Occipital lobe (tissue), 2 donors: ENCODE measurements around the gene IVNS1ABP. TPM values are rescaled to one million over a fixed set of nuclear protein-coding genes. Genes with fewer than 3 reads are reported as not detected.
"Not testable (repeated sequence)": the region's sequence is repeated elsewhere in the genome, so short reads cannot be mapped to it uniquely, and the experiment has no call there.

Experiments
- DNase-seq: peaks from one replicate; lab custom pipeline; 2025; lab: John Stamatoyannopoulos, UW
- total RNA-seq: library from RNA; depleted of rRNA; stranded (reverse); fragments of >200 nt; gene quantifications from one replicate; pipeline ENCODE4 v1.2.3, GENCODE V29; 2014

Gene IVNS1ABP
- total RNA-seq, result 249 TPM

- peak; percentile 96 for DNase-seq
Measured at GRCh38 chr1:185317034-185317885, at the start of gene IVNS1ABP. IVNS1ABP (minus strand) TSS chr1:185317243; CDS start chr1:185309493, 7,750 bp downstream.

GRCh38 chr1:185365951-185366350, 48.9 kb upstream of the IVNS1ABP start:
- no peak for DNase-seq

GRCh38 chr1:185364528-185364927, 47.5 kb upstream of the IVNS1ABP start:
- not testable (repeated sequence) for DNase-seq

DNA sequence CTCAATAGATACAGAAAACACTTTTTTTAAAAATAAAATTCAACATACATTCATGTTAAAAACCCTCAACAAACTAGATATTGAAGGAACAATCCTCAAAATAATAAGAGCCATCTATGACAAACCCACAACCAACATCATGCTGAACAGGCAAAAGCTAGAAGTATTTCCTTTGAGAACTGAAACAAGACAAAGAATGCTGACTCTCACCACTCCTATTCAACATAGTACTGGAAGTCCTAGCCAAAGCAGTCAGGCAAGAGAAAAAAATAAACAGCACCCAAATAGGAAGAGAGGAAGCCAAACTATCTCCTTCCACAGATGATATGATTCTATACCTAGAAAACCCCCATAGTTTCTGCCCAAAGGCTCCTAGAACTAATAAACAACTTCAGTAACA, 46.2 kb upstream of the IVNS1ABP start:
- no peak for DNase-seq

GRCh38 chr1:185360714-185361113, 43.7 kb upstream of the IVNS1ABP start:
- DNase-seq, result no peak

DNA sequence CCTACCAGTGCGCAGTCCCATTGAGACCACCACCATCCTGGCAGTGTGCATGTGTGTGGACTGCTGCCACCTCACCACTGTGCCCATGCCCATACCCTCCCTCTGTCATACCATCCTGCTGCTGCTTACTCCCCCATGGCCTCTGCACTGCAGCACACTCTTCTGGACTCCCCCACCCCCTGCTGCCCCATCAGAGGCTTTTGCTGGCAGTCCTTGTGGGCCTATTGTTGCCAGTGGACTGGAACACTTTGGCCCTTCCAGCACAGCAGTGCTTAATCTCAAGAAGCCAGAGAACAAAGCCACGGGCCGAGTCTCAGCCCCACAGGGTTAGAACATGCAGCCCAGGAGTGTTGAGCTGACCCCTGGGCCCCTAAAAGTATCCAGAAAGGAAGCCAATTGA, 41.9 kb upstream of the IVNS1ABP start:
- DNase-seq, result no peak

- no peak for DNase-seq
Measured at GRCh38 chr1:185355947-185356346, 38.9 kb upstream of the IVNS1ABP start.

DNA sequence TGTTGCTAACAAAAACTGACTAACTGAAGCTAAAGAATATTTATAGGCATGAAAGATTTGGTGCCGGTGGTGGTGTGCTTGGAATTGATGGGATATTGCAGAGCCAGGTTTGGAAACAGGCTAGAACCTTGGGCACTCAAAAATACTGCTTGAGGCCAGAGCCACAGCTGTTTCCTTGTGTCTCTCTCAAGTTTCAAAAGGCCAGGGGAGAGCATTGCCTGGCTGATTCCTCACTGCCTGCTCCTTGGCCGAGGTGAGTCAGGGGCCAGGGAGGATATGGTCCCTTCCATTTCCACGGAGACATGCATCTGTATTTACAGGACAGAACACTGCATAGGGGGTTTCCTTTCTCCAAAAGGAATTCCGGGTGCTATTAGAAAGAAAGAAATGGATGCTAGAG, 36.1 kb upstream of the IVNS1ABP start:
- no peak for DNase-seq

DNA sequence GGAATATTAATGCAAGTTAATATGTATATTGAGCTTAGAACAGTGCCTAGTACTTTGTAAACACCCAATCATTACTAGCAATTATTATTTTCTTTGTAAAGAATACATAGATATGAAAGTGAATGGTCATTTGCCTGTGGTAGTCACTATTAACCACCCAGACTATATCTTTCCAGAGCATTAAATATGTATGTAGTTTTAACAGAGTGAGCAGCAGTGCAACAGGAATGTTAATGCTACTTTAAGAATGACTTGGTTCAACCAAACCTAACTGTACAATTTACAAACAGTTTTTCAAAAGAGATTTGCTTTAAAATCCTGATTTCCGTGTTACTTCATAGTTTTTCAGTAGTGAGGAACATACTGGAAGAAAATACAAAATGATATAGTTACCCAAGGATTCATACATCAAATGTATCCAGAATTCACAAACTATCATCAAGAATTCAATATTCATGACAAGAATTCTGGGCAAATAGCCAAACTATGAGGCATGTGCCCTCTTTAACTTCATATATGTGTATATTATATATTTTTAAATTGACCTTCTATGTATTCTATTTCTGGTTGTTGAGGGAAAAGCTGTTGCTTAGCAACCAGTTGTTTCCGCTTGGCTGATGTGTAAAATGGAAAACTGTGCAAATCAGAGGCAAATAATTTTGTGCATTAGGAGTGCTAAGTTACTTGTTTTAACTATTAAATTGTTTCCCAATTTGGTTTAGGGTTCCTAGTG, 34.9 kb upstream of the IVNS1ABP start:
- no peak for DNase-seq

DNA sequence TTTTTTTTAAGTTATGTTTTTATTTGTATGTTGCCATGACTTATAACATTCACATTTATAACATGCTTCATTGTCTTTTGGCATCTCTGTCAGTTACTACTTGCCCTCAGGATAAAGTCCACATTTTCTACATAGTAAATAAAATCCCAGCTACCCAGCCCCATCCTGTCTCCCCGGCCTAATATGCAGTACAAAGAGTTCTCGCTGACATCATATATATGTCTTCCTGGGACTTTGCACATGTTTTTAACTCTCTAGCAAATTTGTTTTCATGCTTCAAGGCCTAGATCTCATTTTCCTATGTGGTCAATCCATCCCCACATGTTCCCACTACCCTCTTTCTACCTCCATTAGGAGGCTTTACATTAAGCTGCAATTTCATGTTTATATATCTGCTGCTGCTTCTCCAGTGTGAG, 33.0 kb upstream of the IVNS1ABP start:
- no peak for DNase-seq

DNA sequence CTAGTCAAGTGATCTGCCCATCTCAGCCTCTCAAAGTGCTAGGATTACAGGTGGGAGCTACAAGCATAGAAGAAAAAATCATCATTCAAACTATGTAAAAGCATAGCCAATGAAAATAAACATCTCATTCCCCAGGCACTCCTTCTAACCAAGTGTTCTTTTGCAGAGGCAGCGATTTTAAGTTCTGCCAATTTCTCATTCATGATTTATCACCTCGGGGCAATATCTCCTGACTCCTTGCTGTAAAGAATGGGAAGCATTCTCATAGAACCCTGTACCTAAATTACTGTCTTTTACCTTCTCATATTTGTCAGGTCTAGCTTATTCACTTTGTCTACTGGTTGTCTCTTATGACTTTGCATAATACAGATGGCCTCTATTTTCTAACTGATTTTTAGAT, 32.5 kb upstream of the IVNS1ABP start:
- no peak for DNase-seq

- DNase-seq, result no peak
Measured at GRCh38 chr1:185348985-185349384, 31.9 kb upstream of the IVNS1ABP start.

DNA sequence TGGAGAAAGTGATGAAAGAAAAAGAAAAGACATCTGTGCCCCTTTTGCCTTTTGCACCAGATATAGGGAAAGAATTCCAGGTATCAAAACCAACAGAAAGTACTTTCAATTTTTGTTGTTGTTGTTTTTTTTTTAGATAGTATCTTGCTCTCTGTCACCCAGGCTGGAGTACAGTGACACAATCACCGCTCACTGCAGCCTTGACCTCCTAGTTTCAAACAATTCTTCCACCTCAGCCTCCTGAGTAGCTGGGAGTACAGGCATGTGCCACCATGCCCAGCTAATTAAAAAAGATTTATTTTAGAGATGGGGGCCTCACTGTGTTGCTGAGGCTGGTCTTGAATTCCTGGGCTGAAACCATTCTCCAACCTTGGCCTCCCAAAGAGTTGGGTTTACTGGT, 31.3 kb upstream of the IVNS1ABP start:
- DNase-seq, result no peak

DNA sequence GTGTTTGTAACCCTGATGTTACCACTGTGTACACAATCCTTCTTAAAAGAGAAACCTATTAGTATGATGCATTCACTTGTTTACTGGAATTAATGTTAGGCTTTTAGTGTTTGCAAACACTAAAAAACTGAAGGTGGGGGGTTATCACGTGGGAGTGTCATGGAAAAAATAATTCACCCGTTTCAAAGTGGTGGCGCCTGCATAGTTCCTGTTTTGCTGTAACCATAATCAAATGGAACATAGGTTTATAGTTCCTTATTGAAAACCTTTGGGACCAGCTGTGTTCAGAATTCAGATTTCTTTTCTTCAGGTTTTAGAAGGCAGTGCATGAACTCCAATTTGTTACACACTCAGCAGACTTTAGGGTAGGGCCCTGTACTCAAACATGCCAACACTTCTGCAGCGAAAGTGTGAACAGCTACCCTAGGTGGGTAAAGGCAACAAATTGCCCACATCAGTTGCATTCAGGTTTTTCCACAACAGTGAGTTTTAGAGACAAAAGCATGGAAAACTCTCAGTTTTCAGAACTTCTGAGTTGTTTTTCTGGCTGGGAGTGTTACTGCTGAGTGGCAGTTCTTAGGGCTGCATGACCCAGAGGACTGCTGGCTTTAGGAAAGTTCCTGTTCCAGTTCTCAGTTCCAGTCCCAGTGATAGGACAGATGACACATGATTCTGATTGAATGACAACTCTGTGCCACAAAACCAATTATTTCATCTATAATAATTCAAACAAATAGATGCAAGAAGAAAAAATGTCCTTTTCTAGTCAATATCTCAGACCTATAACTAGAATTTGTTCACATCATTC, 29.1 kb upstream of the IVNS1ABP start:
- DNase-seq, result no peak

DNA sequence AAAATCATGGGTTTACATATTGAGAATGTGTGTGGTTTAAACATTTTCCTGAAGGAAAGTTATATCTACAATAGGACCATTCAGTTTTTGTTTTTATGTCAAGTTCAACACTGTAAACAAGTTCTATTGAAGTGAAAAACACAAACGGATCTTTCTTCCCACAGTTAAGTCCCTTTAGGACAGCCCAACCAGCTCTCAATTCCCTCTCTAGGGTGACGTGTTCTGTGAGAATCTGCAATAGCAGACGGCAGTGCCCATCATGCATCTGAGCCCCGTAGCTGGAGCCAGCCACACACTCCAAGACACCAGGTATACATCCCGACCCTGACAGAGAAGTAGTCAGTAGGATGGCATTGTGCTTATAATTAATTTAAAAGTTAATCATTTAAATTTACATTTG, 26.3 kb upstream of the IVNS1ABP start:
- DNase-seq, result no peak

DNA sequence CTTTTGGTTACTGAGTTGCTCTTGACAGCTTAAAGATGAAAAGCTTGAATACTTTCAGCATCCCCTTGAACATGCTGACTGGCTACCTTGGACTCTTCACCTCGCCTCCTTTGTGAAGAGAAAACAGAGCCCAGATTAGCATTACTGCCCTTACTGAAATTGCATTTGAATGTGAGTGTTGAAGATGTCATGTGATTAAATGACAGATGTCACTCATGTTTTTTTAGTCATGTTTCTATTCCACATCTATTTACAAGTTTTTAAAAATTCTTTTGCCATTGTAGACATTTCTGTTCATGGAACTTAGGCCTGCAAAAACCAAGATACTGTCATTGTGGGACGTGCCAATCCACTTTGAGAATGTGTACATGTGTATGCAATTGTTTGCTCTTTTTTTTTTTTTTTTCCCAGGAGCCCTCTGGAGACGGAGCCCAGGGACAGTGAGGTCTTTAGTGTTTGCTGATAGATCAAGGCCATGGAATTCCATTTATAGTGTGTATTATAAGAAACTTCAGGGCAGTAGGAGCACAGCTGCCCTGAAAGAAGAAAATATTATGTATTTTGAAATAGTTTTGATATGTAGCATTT, 25.7 kb upstream of the IVNS1ABP start:
- DNase-seq, result no peak

DNA sequence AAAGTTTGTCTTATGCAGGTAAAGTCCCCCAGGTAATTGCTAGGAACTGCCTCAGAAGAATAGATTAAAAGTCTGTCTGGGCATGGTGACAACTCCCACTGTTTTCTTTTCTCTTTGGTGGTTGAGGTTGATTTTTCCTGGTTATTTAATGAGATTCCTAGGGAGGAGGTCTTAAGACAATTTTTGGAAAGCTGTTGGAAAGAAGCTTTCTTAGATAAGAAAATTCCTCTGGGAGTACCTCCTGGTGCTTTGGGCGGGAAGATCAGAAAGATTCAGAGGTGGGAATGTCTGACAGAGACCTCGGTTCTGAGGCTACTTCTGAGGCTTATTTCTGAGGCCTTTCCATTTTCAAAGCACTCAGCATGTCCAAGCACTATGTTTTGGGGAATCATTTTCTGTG, 25.0 kb upstream of the IVNS1ABP start:
- no peak for DNase-seq

DNA sequence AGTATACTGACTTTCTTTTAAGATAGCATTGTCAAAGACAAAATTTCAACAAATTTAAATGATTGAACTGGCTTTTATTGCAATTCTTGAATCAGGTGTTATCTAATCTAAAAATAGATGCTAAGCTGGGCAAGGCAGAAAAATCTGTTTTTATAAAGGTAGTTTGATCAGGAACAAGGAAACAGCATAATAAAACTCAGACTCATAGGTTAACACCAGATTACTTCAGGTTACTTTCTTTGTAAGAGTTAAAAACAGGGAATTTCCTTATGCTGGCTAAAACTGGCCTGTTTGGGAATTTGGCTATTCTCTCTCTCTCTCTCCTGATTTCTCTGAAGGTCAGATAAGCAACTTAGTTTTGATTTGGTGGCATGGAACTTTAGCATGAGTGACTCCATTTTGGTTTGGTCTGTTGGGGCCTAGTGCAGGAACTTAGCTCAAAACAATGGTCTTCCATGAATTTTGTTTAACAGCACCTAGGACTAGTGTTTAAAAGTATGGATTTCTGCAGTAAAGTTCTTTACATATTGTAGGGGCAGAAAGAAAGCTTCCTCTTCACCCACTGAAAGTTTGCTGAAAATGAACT, 24.2 kb upstream of the IVNS1ABP start:
- DNase-seq, result no peak

DNA sequence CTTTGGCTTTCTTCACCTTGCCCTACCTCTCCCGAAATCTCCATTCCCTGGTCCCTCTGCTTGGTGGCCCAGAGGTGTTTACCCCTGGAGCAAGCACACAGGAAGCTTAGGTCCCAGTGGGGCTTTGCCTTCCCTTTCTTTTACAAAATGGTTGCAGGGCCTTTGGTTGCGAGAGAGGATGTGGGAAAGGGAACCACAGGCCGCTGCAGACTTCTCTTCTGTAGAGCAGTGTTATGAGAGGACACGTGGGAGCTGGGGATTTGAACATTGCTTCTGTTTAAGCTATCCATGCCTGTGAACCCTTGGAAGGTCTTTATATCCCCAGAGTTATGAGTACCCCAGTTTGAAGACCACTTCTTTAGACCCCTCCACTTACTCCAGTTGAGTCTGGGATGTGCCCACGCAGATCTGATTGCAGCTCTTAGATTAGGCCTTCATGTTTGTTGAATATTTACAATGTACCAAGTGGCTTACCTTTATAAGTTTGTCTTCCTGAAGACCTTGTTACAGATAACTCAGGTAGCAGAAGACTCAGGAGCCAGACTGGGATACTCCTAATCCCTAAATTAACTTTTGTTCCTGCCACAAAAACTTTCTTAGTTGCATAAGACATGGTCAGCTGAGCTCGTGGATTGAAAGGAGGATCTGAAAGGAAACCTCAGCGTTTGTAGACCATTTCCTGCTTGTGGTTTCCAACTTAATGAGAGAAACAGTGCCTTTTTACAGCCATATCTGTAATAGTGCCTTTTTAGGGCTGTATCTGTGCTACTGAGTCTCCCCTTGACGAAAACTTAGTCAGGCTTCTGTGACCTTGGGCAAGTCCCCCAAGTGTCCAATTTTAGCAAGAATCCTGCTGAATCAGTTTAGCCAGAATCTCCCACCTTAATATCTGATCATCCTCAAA, 21.9 kb upstream of the IVNS1ABP start:
- no peak for DNase-seq

GRCh38 chr1:185337246-185337645, 20.2 kb upstream of the IVNS1ABP start:
- DNase-seq, result no peak
